WTC11 (cell line): Measurements from ENCODE around the gene SCN4B. TPM values are rescaled to one million over a fixed set of nuclear protein-coding genes. Genes with fewer than 3 reads are reported as not detected.
"Not testable (repeated sequence)": the region's sequence is repeated elsewhere in the genome, so short reads cannot be mapped to it uniquely, and the experiment has no call there.

ENCODE experiments used
- ATAC-seq: fragments of 200-7000 bp; cut with Tn5 transposase; 2 replicates; pipeline ENCODE4 v1.10.0; 2021; ENCODE audit warnings: mild to moderate bottlenecking, moderate library complexity
- CTCF ChIA-PET: fragments of 300-600 bp; sonication (Branson Sonifier 250); formaldehyde crosslinking; loops from one replicate; lab custom pipeline; 2021; ENCODE audit warnings: antibody characterized with exemption; lab: Charles Lee
- POLR2A ChIA-PET: fragments of 350-600 bp; sonication (Branson Sonifier 250); formaldehyde crosslinking; loops from one replicate; lab custom pipeline; 2021; ENCODE audit warnings: antibody characterized with exemption; lab: Charles Lee
- DNase-seq: peaks from one replicate; pipeline ENCODE4 v3.0.0; 2021; ENCODE audit warnings: low spot score
- H3K27ac Mint-ChIP-seq: 2 replicates; pipeline ENCODE4 v1.8.0; 2021; ENCODE audit warnings: mixed read lengths
- H3K27me3 Mint-ChIP-seq: 2 replicates; pipeline ENCODE4 v1.8.0; 2021; ENCODE audit warnings: low read depth, mild to moderate bottlenecking, moderate library complexity, mixed read lengths
- H3K36me3 Mint-ChIP-seq: 2 replicates; pipeline ENCODE4 v1.8.0; 2021; ENCODE audit warnings: mixed read lengths
- H3K4me1 Mint-ChIP-seq: 2 replicates; pipeline ENCODE4 v1.8.0; 2022; ENCODE audit warnings: mixed read lengths
- H3K4me3 Mint-ChIP-seq: 2 replicates; pipeline ENCODE4 v1.8.0; 2021; ENCODE audit warnings: mild to moderate bottlenecking, moderate library complexity, mixed read lengths
- H3K9me3 Mint-ChIP-seq: 2 replicates; pipeline ENCODE4 v1.8.0; 2021; ENCODE audit warnings: mixed read lengths
- AR ChIP-seq: fragments of 250-450 bp; sonication (Bioruptor Pico); IDR thresholded peaks from 2 replicates; pipeline ENCODE4 v1.9.0; 2021; ENCODE audit warnings: mild to moderate bottlenecking
- CREB1 ChIP-seq: sonication (generic); formaldehyde crosslinking; IDR thresholded peaks from 2 replicates; pipeline ENCODE4 v1.8.0; 2023; ENCODE audit warnings: mild to moderate bottlenecking, missing genetic modification reagents
- EMX1 ChIP-seq: fragments of 250-450 bp; sonication (Bioruptor Pico); IDR thresholded peaks from 2 replicates; pipeline ENCODE4 v1.8.0; 2021; ENCODE audit warnings: mild to moderate bottlenecking
- GRHL2 ChIP-seq: fragments of 250-450 bp; sonication (Bioruptor Pico); IDR thresholded peaks from 2 replicates; pipeline ENCODE4 v1.8.0; 2022; ENCODE audit warnings: mild to moderate bottlenecking, moderate library complexity; ENCODE audit not compliant: insufficient replicate concordance, severe bottlenecking
- HMGA2 ChIP-seq: fragments of 250-450 bp; sonication (Bioruptor Pico); IDR thresholded peaks from 2 replicates; pipeline ENCODE4 v1.4.0; 2021; ENCODE audit warnings: mild to moderate bottlenecking, moderate library complexity
- RORB ChIP-seq: fragments of 250-450 bp; sonication (Bioruptor Pico); IDR thresholded peaks from 2 replicates; pipeline ENCODE4 v1.9.0; 2021; ENCODE audit warnings: mild to moderate bottlenecking
- SMAD3 ChIP-seq: sonication (generic); formaldehyde crosslinking; IDR thresholded peaks from 2 replicates; pipeline ENCODE4 v1.8.0; 2022; ENCODE audit warnings: missing genetic modification reagents, mild to moderate bottlenecking, borderline replicate concordance
- TCF7 ChIP-seq: sonication (generic); formaldehyde crosslinking; IDR thresholded peaks from 2 replicates; pipeline ENCODE4 v1.8.0; 2022; ENCODE audit warnings: mild to moderate bottlenecking, low read depth, missing genetic modification reagents, moderate library complexity
- TEAD1 ChIP-seq: sonication (generic); formaldehyde crosslinking; IDR thresholded peaks from 2 replicates; pipeline ENCODE4 v1.8.0; 2022; ENCODE audit warnings: mild to moderate bottlenecking, missing genetic modification reagents
- ZNF396 ChIP-seq: fragments of 250-450 bp; sonication (Bioruptor Pico); IDR thresholded peaks from 2 replicates; pipeline ENCODE4 v1.8.0; 2021; ENCODE audit warnings: mild to moderate bottlenecking, moderate library complexity, borderline replicate concordance
- ZNF416 ChIP-seq: fragments of 250-450 bp; sonication (Bioruptor Pico); IDR thresholded peaks from 2 replicates; pipeline ENCODE4 v1.9.0; 2021; ENCODE audit warnings: mild to moderate bottlenecking, inconsistent platforms
- ZNF423 ChIP-seq: fragments of 250-450 bp; sonication (Bioruptor Pico); IDR thresholded peaks from 2 replicates; pipeline ENCODE4 v2.1.2; 2022; ENCODE audit warnings: mild to moderate bottlenecking, moderate library complexity
- ZNF425 ChIP-seq: fragments of 250-450 bp; sonication (Bioruptor Pico); conservative IDR thresholded peaks from 2 replicates; pipeline ENCODE4 v1.9.0; 2021; ENCODE audit warnings: mild to moderate bottlenecking
- ZNF532 ChIP-seq: fragments of 250-450 bp; sonication (Bioruptor Pico); IDR thresholded peaks from 2 replicates; pipeline ENCODE4 v1.9.0; 2021; ENCODE audit warnings: mild to moderate bottlenecking, borderline replicate concordance
- total RNA-seq: library from RNA; stranded (reverse); gene quantifications from 3 replicates; pipeline ENCODE4 v1.2.3, GENCODE V29; 2021

The SCN4B gene
- total RNA-seq, 1 experiment from 2014 or later: 4.4 TPM

- Mint-ChIP-seq H3K4me1 (peaks cover 6% of the 10 kb centered on the region), H3K36me3 (peaks cover 7% of the 10 kb centered on the region), H3K9me3 (peaks cover 15% of the 10 kb centered on the region), H3K27ac (no peak overlapping the region)
- ATAC-seq: no peak
- ChIA-PET CTCF (interaction anchor here (1.6 kb wide), 1 partner anchor 12 kb away, joined by 7 read pairs; no protein-coding TSS in a partner anchor), POLR2A (no interaction called here)
- no peak for TF ChIP-seq GRHL2
- TF ChIP-seq, all 79 proteins: peak for 0
- Mint-ChIP-seq H3K27me3 (peaks cover 14% of the 10 kb centered on the region), H3K4me3 (no peak overlapping the region)
- no peak for DNase-seq
These were observed 33.9 kb upstream of the SCN4B start for GRCh38 chr11:118186346-118187107.

- peaks cover 7% of the 10 kb centered on the region for H3K27me3 Mint-ChIP-seq
- ATAC-seq: no peak
- no peak overlapping the region for H3K4me3 Mint-ChIP-seq
- ChIA-PET CTCF (interaction anchor here (1.2 to 1.7 kb wide), 3 partner anchors 13 to 111 kb away, joined by 5 to 8 read pairs (median 7); no protein-coding TSS in a partner anchor), POLR2A (no interaction called here)
- H3K9me3 Mint-ChIP-seq: peaks cover 1% of the 10 kb centered on the region; the same call in 1 of the 2 replicates
- TF ChIP-seq SMAD3 (CRISPR knock-in tag) (no peak), ZNF416 (CRISPR knock-in tag) (no peak), HMGA2 (no peak), TCF7 (no peak), EMX1 (CRISPR knock-in tag) (no peak), ZNF425 (CRISPR knock-in tag) (no peak), ZNF532 (no peak), TEAD1 (CRISPR knock-in tag) (no peak), CREB1 (no peak), ZNF396 (CRISPR knock-in tag) (no peak), RORB (CRISPR knock-in tag) (no peak), ZNF423 (CRISPR knock-in tag) (no peak), AR (CRISPR knock-in tag) (no peak)
- no peak for DNase-seq
- peaks cover 15% of the 10 kb centered on the region for H3K4me1 Mint-ChIP-seq
- no peak overlapping the region for H3K27ac Mint-ChIP-seq
- no peaks in the 10 kb centered on the region for H3K36me3 Mint-ChIP-seq
These were observed 32.4 kb upstream of the SCN4B start for GRCh38 chr11:118184784-118185579.

- H3K9me3 Mint-ChIP-seq, H3K27me3 Mint-ChIP-seq, ATAC-seq, CTCF ChIA-PET, H3K27ac Mint-ChIP-seq, H3K4me3 Mint-ChIP-seq, H3K36me3 Mint-ChIP-seq, DNase-seq, POLR2A ChIA-PET: not testable (repeated sequence)
- peaks cover 21% of the 10 kb centered on the region for H3K4me1 Mint-ChIP-seq
These were observed 31.1 kb upstream of the SCN4B start for GRCh38 chr11:118183691-118184090.
